ENCODE results near the gene CD69.
"Not testable (repeated sequence)": the region's sequence is repeated elsewhere in the genome, so short reads cannot be mapped to it uniquely, and the experiment has no call there.

The CD69 gene

DNA sequence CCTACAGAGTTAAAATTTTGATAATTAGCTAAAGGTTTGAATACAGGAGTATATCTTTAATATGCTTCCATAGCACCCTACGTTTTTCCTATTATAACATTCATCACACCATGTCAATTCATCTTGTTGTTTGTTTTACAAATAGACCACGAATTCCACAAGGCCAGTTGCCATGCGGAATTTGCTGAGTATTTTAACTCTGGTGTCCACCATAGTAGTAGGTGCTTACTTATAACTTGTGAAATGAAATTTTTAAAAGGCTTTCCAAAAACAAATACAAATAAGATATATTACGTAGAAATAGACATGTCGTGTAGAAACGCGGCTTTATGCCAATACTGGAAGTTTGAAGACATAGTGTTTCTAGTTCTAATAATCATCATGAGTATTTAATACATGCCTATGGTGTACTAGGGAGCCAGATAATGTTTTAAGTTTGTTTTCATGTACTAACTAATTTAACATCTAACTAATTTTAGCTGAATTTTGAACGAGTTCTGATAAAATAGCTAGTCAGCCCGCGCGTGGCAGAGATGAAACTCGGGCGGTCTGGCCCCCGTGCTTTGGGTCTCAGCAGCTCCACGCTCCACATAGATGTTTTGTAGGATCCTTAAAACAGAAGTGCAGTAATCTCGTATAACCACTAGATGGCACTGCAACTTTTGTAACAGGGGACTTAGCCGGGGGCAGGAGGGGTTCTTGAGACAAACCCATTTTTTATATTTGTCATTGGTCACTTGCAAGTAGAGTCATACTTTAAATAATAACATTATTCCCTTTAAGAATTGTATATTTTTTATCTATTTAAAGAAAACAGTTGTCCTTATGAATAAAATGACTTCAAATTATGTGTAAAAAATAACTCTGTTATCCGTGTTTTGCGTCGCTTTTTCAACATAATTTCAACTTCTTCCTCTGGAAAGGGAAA, 10.2 kb downstream of the CD69 start:
- Mint-ChIP-seq H3K36me3 (peaks cover 11% of the 10 kb centered on the region), H3K4me3 (peak overlapping the region; percentile 50), H3K4me1 (peaks cover 15% of the 10 kb centered on the region), H3K27me3 (no peaks in the 10 kb centered on the region), H3K27ac (no peak overlapping the region), H3K9me3 (no peaks in the 10 kb centered on the region)
- DNase-seq (ENCODE audit: low spot score in 2 of 2) (peak in 1 of 2 donors; percentile 67), ATAC-seq (ENCODE audit: low read depth) (peak; percentile 65)

DNA sequence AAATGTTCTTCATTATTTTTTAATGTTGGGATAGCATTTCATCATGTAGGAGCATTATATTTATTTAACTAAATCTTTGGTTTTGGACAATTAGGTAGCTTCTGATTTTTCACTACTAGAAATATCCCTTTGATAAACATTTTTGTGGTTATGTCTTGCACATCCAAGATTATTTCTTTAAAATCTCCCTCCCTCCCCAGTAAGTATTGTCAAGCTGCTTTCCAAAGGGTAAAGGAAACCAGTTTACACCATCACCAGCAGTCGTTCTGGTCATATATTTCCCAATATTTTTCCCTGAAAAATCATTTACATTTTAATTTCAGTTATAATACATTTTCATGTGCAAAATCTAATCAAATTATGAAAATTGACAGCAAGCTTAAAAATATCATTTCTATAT, 11.1 kb downstream of the CD69 start:
- ATAC-seq (ENCODE audit: low read depth) (no peak), DNase-seq (ENCODE audit: low spot score in 2 of 2) (no peak)
- Mint-ChIP-seq H3K27ac (no peak overlapping the region), H3K4me3 (no peak overlapping the region), H3K9me3 (no peaks in the 10 kb centered on the region), H3K36me3 (peaks cover 7% of the 10 kb centered on the region), H3K4me1 (peaks cover 17% of the 10 kb centered on the region), H3K27me3 (no peaks in the 10 kb centered on the region)

DNA sequence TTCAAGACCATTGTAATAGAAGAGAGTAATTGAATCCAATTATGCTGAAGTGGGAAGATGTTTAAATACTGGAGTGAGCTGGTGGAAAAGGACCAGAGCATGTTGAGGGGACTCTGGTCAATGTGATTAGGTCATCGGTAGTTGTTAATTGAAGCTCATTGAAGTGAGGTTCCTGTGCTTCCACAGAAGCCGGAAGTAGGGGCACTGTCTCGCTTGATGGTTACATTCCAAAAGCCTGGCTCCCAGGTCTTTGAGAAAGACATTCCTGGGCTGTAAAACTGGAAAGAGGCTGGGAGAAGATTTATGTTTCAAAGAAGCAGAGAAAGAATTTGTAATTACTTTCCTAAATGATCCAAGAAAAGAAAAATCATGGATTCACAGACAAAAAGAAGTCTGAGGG, 15.5 kb downstream of the CD69 start:
- Mint-ChIP-seq H3K36me3 (peaks cover 2% of the 10 kb centered on the region), H3K27me3 (no peaks in the 10 kb centered on the region), H3K4me3 (no peak overlapping the region), H3K4me1 (peaks cover 32% of the 10 kb centered on the region), H3K9me3 (no peaks in the 10 kb centered on the region), H3K27ac (peak overlapping the region; percentile 37)
- DNase-seq (ENCODE audit: low spot score in 2 of 2), result no peak
- no peak for ATAC-seq (ENCODE audit: low read depth)

DNA sequence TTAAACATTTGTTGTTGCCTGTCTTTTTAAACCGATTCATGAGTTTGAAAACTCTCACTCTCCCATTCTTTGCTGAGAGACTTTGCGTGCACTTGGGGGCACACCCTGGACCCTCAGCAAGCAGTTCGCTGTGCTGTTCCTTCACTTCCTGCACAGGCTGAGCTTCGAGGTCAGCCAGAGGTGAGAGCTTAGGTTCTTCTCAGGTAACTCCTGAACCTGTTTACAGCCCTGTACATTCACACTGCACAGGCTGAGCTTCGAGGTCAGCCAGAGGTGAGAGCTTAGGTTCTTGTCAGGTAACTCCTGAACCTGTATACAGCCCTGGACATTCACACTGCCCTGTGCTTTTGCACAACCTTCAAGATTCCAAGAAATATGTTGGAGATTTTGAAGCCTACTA, 18.0 kb downstream of the CD69 start:
- peaks cover 38% of the 10 kb centered on the region for H3K4me1 Mint-ChIP-seq
- H3K9me3 Mint-ChIP-seq, result no peaks in the 10 kb centered on the region
- peaks cover 6% of the 10 kb centered on the region for H3K36me3 Mint-ChIP-seq
- H3K4me3 Mint-ChIP-seq, result peak overlapping the region; percentile 67
- no peak for DNase-seq (ENCODE audit: low spot score in 2 of 2)
- no peak for ATAC-seq (ENCODE audit: low read depth)
- no peaks in the 10 kb centered on the region for H3K27me3 Mint-ChIP-seq
- peak overlapping the region; percentile 92 for H3K27ac Mint-ChIP-seq

DNA sequence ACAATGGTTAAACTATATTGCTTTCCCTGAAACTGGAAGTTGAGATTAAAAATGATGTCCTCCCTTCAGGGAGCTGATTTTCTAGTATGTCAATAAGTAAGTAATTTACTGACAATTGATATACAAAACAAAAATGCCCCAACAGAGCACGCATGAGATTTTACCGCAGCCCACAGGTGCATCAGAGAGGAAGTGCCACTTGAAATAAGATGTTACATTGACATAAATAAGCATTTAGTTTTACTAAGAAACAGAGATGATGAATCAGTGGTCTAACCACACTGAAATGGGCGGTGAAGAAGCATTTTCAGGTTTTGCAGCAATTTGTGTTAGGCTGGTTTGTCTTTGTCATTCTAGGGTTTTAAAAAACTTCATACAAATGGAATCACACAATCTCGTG, 19.0 kb downstream of the CD69 start:
- peak; percentile 82 for ATAC-seq (ENCODE audit: low read depth)
- Mint-ChIP-seq H3K27ac (peak overlapping the region; percentile 92), H3K4me3 (peak overlapping the region; percentile 70), H3K36me3 (peaks cover 7% of the 10 kb centered on the region), H3K4me1 (peaks cover 40% of the 10 kb centered on the region), H3K9me3 (no peaks in the 10 kb centered on the region), H3K27me3 (no peaks in the 10 kb centered on the region)
- DNase-seq (ENCODE audit: low spot score in 2 of 2), result peak in 1 of 2 donors; percentile 67

DNA sequence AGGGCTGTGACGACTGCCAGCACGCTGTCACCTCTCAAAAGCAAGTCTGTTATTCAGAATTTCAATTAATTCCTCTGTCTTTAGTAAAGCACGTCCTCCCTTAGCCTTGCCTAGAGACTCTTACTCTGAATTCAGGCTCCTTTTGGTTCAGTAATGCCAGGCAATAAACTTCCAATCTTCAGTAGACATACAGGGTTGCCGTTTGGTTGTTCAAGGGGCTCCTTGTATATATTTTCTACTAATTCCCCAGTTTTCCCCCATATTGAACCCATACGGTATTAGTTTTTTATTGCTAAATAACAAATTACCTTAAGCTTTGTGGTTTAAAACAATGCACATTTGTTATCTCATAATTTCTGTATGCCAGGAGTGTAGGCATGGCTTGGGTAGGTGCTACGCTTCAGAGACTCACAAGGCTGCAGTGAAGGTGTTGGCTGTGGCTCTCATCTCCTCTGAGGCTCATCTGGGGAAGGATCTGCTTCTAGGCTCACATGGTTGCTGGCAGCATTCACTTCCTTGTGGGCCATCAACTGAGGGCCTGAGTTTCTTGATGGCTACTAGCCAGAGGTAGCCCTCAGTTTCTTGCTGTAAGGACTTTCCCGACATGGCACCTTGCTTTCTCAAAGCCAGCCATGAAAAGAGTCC, 20.5 kb downstream of the CD69 start:
- Mint-ChIP-seq H3K27ac (peak overlapping the region; percentile 96), H3K27me3 (no peaks in the 10 kb centered on the region), H3K9me3 (no peaks in the 10 kb centered on the region), H3K4me1 (peaks cover 47% of the 10 kb centered on the region), H3K36me3 (peaks cover 7% of the 10 kb centered on the region), H3K4me3 (peak overlapping the region; percentile 80)
- no peak for DNase-seq (ENCODE audit: low spot score in 2 of 2)
- peak; percentile 66 for ATAC-seq (ENCODE audit: low read depth)

DNA sequence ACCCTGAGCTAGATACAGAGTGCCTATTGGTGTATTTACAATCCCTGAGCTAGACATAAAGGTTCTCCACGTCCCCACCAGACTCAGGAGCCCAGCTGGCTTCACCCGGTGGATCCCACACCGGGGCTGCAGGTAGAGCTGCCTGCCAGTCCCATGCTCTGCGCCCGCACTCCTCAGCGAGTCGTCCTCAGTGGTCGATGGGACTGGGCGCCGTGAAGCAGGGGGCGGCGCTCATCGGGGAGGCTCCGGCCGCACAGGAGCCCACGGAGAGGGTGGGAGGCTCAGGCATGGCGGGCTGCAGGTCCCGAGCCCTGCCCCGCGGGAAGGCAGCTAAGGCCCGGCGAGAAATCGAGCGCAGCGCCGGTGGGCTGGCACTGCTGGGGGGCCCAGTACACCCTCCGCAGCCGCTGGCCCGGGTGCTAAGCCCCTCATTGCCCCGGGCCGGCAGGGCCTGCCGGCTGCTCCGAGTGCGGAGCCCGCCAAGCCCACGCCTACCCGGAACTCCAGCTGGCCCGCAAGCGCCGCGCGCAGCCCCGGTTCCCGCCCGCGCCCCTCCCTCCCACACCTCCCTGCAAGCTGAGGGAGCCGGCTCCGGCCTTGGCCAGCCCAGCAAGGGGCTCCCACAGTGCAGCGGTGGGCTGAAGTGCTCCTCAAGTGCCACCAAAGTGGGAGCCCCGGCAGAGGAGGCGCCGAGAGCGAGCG, 21.1 kb downstream of the CD69 start:
- peak overlapping the region; percentile 96 for H3K27ac Mint-ChIP-seq
- ATAC-seq (ENCODE audit: low read depth); H3K36me3 Mint-ChIP-seq; H3K9me3 Mint-ChIP-seq; DNase-seq (ENCODE audit: low spot score in 2 of 2); H3K27me3 Mint-ChIP-seq: not testable (repeated sequence)
- peaks cover 43% of the 10 kb centered on the region for H3K4me1 Mint-ChIP-seq
- peak overlapping the region; percentile 80 for H3K4me3 Mint-ChIP-seq

DNA sequence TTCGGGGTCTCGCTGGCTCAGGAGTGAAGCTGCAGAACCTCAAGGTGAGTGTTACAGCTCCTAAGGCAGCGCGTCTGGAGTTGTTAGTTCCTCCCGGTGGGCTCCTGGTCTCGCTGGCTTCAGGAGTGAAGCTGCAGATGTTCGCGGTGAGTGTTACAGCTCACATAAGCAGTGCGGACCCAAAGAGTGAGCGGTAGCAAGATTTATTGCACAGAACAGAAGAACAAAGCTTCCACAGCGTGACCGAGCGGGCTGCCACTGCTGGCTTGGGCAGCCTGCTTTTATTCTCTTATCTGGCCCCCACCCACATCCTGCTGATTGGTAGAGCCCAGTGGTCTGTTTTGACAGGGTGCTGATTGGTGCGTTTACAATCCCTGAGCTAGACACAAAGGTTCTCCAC, 21.8 kb downstream of the CD69 start:
- DNase-seq (ENCODE audit: low spot score in 2 of 2); H3K9me3 Mint-ChIP-seq; H3K36me3 Mint-ChIP-seq; H3K27me3 Mint-ChIP-seq; ATAC-seq (ENCODE audit: low read depth): not testable (repeated sequence)
- peaks cover 43% of the 10 kb centered on the region for H3K4me1 Mint-ChIP-seq
- peak overlapping the region; percentile 66 for H3K4me3 Mint-ChIP-seq
- H3K27ac Mint-ChIP-seq, result peak overlapping the region; percentile 88

DNA sequence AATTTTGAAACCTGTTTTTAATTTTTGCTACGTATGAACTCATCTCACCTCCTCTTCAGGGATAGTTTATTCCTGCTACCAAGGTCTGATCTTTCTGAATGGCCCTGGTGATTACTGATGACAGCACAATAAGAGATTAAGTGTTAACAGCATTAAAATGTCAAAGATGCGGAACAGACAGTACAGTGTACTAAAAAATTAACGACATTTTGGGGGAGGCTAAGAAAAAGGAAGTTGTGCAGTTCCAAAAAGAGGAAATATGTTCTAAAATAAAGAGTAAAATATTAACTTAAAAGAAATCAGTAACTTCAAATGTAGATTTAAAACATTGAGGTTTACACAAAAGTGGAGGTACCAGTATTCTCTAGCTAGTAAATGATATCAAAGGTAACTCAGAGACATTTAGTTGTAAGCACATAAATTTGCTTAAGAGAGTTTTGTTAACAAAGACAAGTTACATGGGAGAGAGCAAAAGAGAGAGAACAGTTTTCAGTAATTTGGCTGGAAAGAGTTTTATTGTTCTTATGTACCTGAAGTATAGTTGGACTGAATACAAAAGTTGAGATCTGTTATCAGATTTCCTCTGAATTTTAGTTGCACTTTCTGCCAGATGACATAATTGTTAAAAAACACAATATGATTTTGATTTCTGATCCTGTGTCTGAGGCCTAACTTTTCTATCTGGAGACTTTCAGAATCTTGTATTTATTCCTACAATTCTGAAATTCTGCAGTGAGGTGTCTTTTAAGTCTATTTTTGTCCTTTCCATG, 23.6 kb downstream of the CD69 start:
- Mint-ChIP-seq H3K4me1 (peaks cover 44% of the 10 kb centered on the region), H3K4me3 (peak overlapping the region; percentile 32)
- no peak for DNase-seq (ENCODE audit: low spot score in 2 of 2)

DNA sequence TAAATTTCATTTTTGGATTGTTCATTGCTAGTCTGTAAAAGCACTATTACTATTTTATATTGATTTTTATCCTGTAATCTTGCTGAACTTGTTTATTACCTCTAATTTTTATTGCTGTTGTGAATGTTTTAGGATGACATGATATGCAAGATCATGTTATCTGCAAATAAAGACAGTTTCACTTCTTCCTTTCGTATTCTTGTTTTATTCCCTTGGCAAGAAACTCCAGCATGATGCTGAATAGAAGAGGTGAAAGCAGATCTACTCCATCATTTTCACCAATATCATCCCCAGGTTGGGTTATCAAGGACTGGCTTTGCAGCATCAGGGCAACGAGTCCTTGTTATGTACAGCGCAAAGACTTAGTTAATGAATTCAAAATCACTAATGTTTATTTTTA, 25.1 kb downstream of the CD69 start:
- peak overlapping the region; percentile 37 for H3K4me3 Mint-ChIP-seq
- peak overlapping the region; percentile 82 for H3K27ac Mint-ChIP-seq
- no peaks in the 10 kb centered on the region for H3K9me3 Mint-ChIP-seq
- H3K4me1 Mint-ChIP-seq, result peaks cover 37% of the 10 kb centered on the region
- DNase-seq (ENCODE audit: low spot score in 2 of 2) (no peak), ATAC-seq (ENCODE audit: low read depth) (no peak)
- no peaks in the 10 kb centered on the region for H3K27me3 Mint-ChIP-seq
- H3K36me3 Mint-ChIP-seq, result peaks cover 6% of the 10 kb centered on the region

More for the DNA sequence above, 23.6 kb downstream of the CD69 start:
- Mint-ChIP-seq H3K9me3 (no peaks in the 10 kb centered on the region), H3K27me3 (no peaks in the 10 kb centered on the region), H3K36me3 (peaks cover 6% of the 10 kb centered on the region), H3K27ac (peak overlapping the region; percentile 88)
- ATAC-seq (ENCODE audit: low read depth), result peak; percentile 45

DNA sequence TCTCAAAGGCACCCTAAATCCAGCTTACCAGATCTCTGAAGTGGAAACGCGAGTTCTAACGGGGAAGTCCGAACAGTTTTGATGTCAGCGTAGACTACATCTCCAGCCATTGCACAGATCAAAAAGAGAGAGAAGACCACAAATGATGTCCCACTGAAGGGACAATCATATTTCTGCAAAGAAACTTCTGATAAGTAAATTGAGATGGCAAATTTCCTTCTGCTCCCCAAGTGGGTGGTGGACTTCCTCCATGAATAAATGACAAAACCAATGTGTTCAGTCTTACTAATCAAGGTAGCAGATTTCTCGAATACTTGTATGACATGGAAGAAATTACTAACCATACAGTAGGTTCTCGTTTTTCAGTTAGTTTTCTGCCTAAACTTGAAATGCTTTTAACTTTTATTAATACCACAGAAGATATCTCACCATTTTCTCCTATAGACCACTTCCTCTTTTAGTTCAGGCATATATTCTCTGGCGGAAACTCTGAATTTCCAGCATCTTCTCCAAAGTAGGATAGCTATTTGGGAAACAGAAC, 27.7 kb downstream of the CD69 start, which contains the start of gene CLECL1:
TSS of gene CLECL1 (minus strand) at position 177 of the 541 bp plus-strand sequence.
- Mint-ChIP-seq H3K9me3 (no peaks in the 10 kb centered on the region), H3K4me1 (peaks cover 29% of the 10 kb centered on the region), H3K27ac (peak within 1 kb of the TSS; percentile 99), H3K36me3 (peaks cover 3% of the 10 kb centered on the region), H3K27me3 (no peaks in the 10 kb centered on the region), H3K4me3 (peak within 1 kb of the TSS; percentile 94)
- peak; percentile 48 for ATAC-seq (ENCODE audit: low read depth)
- DNase-seq (ENCODE audit: low spot score in 2 of 2), result no peak

DNA sequence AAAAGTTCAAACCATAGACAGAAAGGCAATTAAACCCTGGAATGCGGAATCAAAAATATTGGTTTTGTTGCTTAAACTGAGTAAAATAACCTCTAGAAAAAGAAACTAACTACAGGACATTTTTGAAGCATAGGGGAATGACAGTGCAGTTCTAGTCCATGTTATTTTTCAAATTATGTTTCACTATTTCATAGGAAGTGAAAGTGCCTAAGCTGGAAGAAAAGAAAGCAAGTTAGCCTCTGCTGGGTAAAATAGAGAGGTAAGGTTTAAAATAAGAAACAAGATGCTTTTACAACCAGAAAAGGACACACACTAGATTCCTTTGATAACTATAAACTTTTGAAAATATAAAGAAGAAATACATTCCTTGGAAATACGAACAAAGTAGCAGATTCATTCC, 28.9 kb downstream of the CD69 start:
- peak overlapping the region; percentile 99 for H3K27ac Mint-ChIP-seq
- peaks cover 6% of the 10 kb centered on the region for H3K36me3 Mint-ChIP-seq
- H3K27me3 Mint-ChIP-seq, result no peaks in the 10 kb centered on the region
- peaks cover 27% of the 10 kb centered on the region for H3K4me1 Mint-ChIP-seq
- no peaks in the 10 kb centered on the region for H3K9me3 Mint-ChIP-seq
- DNase-seq (ENCODE audit: low spot score in 2 of 2) (no peak), ATAC-seq (ENCODE audit: low read depth) (peak; percentile 72)
- H3K4me3 Mint-ChIP-seq, result peak overlapping the region; percentile 94

DNA sequence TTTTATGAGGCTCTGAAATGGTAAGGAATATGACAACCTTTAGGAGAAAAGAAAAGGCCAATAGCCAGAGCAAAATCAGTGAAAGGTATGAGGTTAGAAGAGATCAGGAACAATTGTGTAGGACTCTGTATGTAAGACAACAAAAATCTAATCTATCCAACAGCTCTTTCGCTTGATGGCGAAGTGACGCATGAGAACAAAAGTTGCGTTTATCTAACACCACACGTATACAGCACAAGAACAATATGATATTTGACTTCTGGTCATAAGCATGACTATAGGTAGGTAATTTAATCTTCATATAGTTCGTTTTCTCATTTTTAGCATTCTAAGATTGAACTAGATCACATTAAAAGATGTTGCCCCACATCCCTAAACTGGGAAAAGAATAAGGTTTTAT, 29.3 kb downstream of the CD69 start:
- Mint-ChIP-seq H3K9me3 (no peaks in the 10 kb centered on the region), H3K27ac (peak overlapping the region; percentile 99), H3K27me3 (no peaks in the 10 kb centered on the region), H3K36me3 (peaks cover 6% of the 10 kb centered on the region), H3K4me1 (peaks cover 24% of the 10 kb centered on the region), H3K4me3 (peak overlapping the region; percentile 94)
- DNase-seq (ENCODE audit: low spot score in 2 of 2) (no peak), ATAC-seq (ENCODE audit: low read depth) (peak; percentile 23)
